LNCAP (cell line): Measurements from ENCODE around the gene SASH1.

Source experiments
- TF ChIP-seq, protein P1 (sequence below): fragments of 450-650 bp; IDR thresholded peaks from 2 replicates; pipeline ENCODE4 v1.5.1; 2017; ENCODE audit warnings: mild to moderate bottlenecking

SASH1 gene

DNA sequence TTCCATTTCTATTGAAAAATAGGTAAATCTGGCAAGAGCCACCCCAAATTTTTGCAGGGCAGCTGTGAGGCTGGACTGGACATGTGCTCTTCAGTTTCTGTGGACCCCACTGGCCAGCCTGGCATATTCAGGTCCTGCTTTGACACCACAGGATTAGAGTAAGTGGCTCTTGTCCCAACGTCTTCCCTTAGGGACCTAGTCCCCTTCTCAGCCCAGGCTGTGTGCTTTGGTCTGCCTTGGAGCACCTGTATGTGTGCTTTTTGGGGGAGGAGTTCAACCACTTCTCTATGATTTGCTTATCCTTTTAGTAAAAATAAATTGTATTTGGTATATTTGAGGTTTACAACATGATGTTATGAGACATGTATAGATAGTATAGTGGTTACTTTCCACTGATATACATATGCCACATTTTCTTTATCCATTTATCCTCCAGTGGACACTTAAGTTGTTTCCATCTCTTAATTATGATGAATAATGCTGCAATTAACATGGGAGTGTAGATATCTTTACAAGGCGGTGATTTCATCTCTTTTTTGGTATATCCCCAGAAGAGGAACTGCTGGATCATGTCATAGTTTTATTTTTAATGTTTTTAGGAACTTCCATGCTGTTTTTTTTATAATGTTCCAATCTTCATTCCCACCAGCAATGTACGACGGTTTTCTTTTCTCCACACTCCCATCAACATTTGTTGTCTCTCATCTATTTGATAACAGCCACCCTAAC is 236.4 kb downstream of the SASH1 start:
- TF ChIP-seq, protein P1, sequence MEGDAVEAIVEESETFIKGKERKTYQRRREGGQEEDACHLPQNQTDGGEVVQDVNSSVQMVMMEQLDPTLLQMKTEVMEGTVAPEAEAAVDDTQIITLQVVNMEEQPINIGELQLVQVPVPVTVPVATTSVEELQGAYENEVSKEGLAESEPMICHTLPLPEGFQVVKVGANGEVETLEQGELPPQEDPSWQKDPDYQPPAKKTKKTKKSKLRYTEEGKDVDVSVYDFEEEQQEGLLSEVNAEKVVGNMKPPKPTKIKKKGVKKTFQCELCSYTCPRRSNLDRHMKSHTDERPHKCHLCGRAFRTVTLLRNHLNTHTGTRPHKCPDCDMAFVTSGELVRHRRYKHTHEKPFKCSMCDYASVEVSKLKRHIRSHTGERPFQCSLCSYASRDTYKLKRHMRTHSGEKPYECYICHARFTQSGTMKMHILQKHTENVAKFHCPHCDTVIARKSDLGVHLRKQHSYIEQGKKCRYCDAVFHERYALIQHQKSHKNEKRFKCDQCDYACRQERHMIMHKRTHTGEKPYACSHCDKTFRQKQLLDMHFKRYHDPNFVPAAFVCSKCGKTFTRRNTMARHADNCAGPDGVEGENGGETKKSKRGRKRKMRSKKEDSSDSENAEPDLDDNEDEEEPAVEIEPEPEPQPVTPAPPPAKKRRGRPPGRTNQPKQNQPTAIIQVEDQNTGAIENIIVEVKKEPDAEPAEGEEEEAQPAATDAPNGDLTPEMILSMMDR, result no peak

DNA sequence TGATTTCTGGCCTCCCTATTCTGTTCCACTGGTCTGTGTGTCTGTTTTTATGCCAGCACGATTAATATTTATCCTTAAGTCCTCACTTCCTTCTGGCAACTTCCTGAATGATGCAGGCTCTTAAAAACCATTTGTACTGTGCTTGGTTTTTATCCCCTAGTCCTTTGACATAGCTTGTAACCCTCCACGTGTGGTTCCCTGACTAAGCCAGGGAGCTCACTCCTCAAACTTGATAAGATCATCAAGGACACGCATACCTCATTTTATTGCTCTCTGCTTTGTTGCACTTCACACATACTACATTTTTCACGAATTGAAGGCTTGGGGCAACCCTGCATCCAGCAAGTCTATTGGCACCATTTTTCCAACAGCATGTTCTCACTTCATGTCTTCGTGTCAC is 237.8 kb downstream of the SASH1 start:
- TF ChIP-seq, protein P1, result no peak

DNA sequence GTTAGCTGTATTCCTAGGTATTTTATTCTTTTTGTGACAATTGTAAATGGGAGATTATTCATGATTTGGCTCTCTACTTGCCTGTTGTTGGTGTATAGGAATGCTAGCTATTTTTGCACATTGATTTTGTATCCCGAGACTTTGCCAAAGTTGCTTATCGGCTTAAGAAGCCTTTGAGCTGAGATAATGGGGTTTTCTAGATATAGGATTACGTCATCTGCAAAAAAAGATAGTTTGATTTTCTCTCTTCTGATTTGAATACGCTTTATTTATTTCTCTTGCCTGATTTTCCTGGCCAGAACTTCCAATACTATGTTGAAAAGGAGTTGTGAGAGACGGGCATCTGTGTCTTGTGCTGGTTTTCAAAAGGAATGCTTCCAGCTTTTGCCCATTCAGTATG is 241.0 kb downstream of the SASH1 start:
- TF ChIP-seq, protein P1, result no peak

- TF ChIP-seq, protein P1, result no peak
Measured at GRCh38 chr6:148590883-148591282, 248.2 kb downstream of the SASH1 start.

- TF ChIP-seq, protein P1, result no peak
Measured at GRCh38 chr6:148591656-148592055, 249.0 kb downstream of the SASH1 start.

DNA sequence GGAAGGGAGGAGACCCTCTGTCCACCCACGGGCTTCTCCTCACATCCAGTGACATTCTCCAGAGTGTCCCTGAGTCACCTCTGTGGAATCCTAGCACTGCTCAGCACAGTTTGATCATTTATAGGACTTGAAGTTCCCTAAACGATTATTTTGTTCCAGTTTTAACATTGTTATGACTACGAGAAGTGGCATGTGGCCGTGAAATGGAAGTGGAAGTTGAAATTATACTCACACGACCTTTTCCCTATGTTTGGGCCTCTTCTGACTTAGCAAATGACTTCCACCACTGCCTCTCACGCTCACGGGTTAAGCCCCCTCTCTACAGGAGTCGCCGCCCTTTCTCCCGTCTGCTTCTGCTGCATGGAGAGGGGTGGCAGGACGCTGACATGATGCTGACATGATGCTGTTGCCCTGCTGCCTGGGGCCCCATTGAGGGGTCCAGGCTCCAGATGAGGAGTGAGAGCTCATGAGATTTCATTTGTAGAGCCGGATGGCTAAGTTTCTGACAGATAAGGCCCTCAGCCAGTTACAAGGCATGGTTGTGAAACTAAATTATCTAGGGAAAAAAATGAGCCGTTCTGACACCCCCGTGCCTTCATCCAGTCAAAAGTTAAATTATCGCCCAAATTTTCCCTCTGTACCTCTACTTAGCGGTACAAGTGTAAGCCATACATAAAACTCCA is 250.6 kb downstream of the SASH1 start:
- TF ChIP-seq, protein P1, result no peak

GRCh38 chr6:148593813-148594170 is 251.2 kb downstream of the SASH1 start:
- TF ChIP-seq, protein P1, result no peak
